VCaP (cell line): ENCODE data around the gene APH1B.
"Not testable (repeated sequence)": the region's sequence is repeated elsewhere in the genome, so short reads cannot be mapped to it uniquely, and the experiment has no call there.

ENCODE experiments used
- H3K27ac ChIP-seq: fragments of 450-650 bp; 2 replicates; pipeline ENCODE4 v1.5.1; 2017
- CTCF ChIP-seq: fragments of 450-650 bp; conservative IDR thresholded peaks from 2 replicates; pipeline ENCODE4 v1.5.1; 2017; ENCODE audit warnings: mild to moderate bottlenecking, moderate library complexity

Gene APH1B

GRCh38 chr15:63234451-63234870 lies 42.9 kb upstream of the APH1B start:
- TF ChIP-seq CTCF: no peak
- H3K27ac ChIP-seq: no peak overlapping the region

- TF ChIP-seq CTCF: no peak
- no peak overlapping the region for H3K27ac ChIP-seq
Observed at GRCh38 chr15:63236272-63236671, 41.1 kb upstream of the APH1B start.

GRCh38 chr15:63237086-63237485 lies 40.3 kb upstream of the APH1B start:
- H3K27ac ChIP-seq: not testable (repeated sequence)

- H3K27ac ChIP-seq: no peak overlapping the region
- TF ChIP-seq CTCF: no peak
Observed at GRCh38 chr15:63238171-63238570, 39.2 kb upstream of the APH1B start.

- no peak for TF ChIP-seq CTCF
- no peak overlapping the region for H3K27ac ChIP-seq
Observed at GRCh38 chr15:63238796-63239195, 38.6 kb upstream of the APH1B start.

GRCh38 chr15:63240109-63240508 lies 37.3 kb upstream of the APH1B start:
- no peak overlapping the region for H3K27ac ChIP-seq
- no peak for TF ChIP-seq CTCF

GRCh38 chr15:63241316-63241715 lies 36.1 kb upstream of the APH1B start:
- TF ChIP-seq CTCF: no peak
- no peak overlapping the region for H3K27ac ChIP-seq

- H3K27ac ChIP-seq: no peak overlapping the region
Observed at GRCh38 chr15:63243101-63243500, 34.3 kb upstream of the APH1B start.

More at GRCh38 chr15:63243101-63243500, 34.3 kb upstream of the APH1B start:
- TF ChIP-seq CTCF: no peak
